HepG2 (cell line): Measurements from ENCODE around the gene FRMPD2. TPM values are rescaled to one million over a fixed set of nuclear protein-coding genes. Genes with fewer than 3 reads are reported as not detected.
A peak's percentile ranks its signal among the peaks of the same experiment; 100 is the strongest.

Experiments
- FOXA3 ChIP-seq: IDR thresholded peaks from 2 replicates; pipeline ENCODE4 v1.6.1; 2016; ENCODE audit warnings: missing genetic modification reagents, missing compliant biosample characterization
- HDAC6 ChIP-seq: fragments of 200-600 bp; sonication (generic); IDR thresholded peaks from 2 replicates; pipeline ENCODE4 v1.7.0; 2017; ENCODE audit warnings: mild to moderate bottlenecking, antibody characterized with exemption, low read length, low read depth
- HOXD1 ChIP-seq: sonication (generic); formaldehyde crosslinking; IDR thresholded peaks from 2 replicates; pipeline ENCODE4 v1.5.0; 2020; ENCODE audit warnings: missing genetic modification reagents
- KAT8 ChIP-seq: IDR thresholded peaks from 2 replicates; pipeline ENCODE4 v1.6.1; 2016; ENCODE audit warnings: missing genetic modification reagents, missing compliant biosample characterization
- NR2C2 ChIP-seq: sonication (generic); formaldehyde crosslinking; IDR thresholded peaks from 2 replicates; pipeline ENCODE4 v1.4.0; 2020; ENCODE audit warnings: missing genetic modification reagents, mild to moderate bottlenecking, moderate library complexity, borderline replicate concordance
- PCBP2 ChIP-seq: fragments of 200-400 bp; formaldehyde crosslinking; optimal IDR thresholded peaks from 2 replicates; pipeline ENCODE3; 2018; ENCODE audit warnings: low read length, low read depth; ENCODE audit not compliant: poor library complexity, severe bottlenecking
- RBM39 ChIP-seq: fragments of 200-400 bp; formaldehyde crosslinking; IDR thresholded peaks from one replicate; pipeline ENCODE4 v1.6.1; 2018; ENCODE audit warnings: antibody characterized with exemption, mild to moderate bottlenecking, low read depth, low read length; ENCODE audit not compliant: poor library complexity, severe bottlenecking
- SALL1 ChIP-seq: sonication (generic); formaldehyde crosslinking; IDR thresholded peaks from 2 replicates; pipeline ENCODE4 v1.8.0; 2022; ENCODE audit warnings: mild to moderate bottlenecking, missing genetic modification reagents
- SRSF4 ChIP-seq: fragments of 200-400 bp; formaldehyde crosslinking; IDR thresholded peaks from one replicate; pipeline ENCODE4 v1.6.1; 2018; ENCODE audit warnings: mild to moderate bottlenecking, low read depth, low read length, moderate library complexity; ENCODE audit not compliant: poor library complexity, severe bottlenecking
- ZKSCAN5 ChIP-seq: sonication (generic); formaldehyde crosslinking; IDR thresholded peaks from 2 replicates; pipeline ENCODE4 v1.5.1; 2020; ENCODE audit warnings: mild to moderate bottlenecking, missing genetic modification reagents
- ZNF124 ChIP-seq: sonication (generic); formaldehyde crosslinking; IDR thresholded peaks from 2 replicates; pipeline ENCODE4 v1.4.0; 2020; ENCODE audit warnings: missing genetic modification reagents
- ZNF329 ChIP-seq: sonication (generic); formaldehyde crosslinking; IDR thresholded peaks from 2 replicates; pipeline ENCODE4 v1.9.0; 2021; ENCODE audit warnings: low read depth, mild to moderate bottlenecking, missing genetic modification reagents
- ZNF451 ChIP-seq: sonication (generic); formaldehyde crosslinking; IDR thresholded peaks from 2 replicates; pipeline ENCODE4 v1.5.0; 2020; ENCODE audit warnings: mild to moderate bottlenecking, missing genetic modification reagents
- ZNF496 ChIP-seq: sonication (generic); formaldehyde crosslinking; IDR thresholded peaks from 2 replicates; pipeline ENCODE4 v1.8.1; 2023; ENCODE audit warnings: mild to moderate bottlenecking, moderate library complexity, missing genetic modification reagents; ENCODE audit not compliant: insufficient replicate concordance
- ZNF619 ChIP-seq: sonication (generic); formaldehyde crosslinking; IDR thresholded peaks from 2 replicates; pipeline ENCODE4 v1.4.0; 2020; ENCODE audit warnings: mild to moderate bottlenecking, missing genetic modification reagents
- ZSCAN30 ChIP-seq: sonication (generic); formaldehyde crosslinking; IDR thresholded peaks from 2 replicates; pipeline ENCODE4 v1.5.0; 2020; ENCODE audit warnings: mild to moderate bottlenecking, missing genetic modification reagents
- ZSCAN9 ChIP-seq: IDR thresholded peaks from 2 replicates; pipeline ENCODE4 v1.6.1; 2016; ENCODE audit warnings: borderline replicate concordance
- polyA plus RNA-seq, 8 experiments: library from polyadenylated mRNA; depleted of rRNA in 3 of 8; stranded (reverse) in 7 of 8; unstranded in 1 of 8; fragments of >200 nt; fragmentation: Illumina TruSeq in 4 of 8; extraction: Trizol in 4 of 8; gene quantifications; 2 replicates each; pipeline versions ENCODE4 v1.2.1 to v1.2.3, GENCODE V29; 2011 to 2016; ENCODE audit warnings: low read depth in 4 of 8, missing spikeins in 1 of 8, mixed read lengths in 1 of 8; ENCODE audit not compliant: insufficient read depth in 1 of 8
- total RNA-seq, 5 experiments: library from RNA; depleted of rRNA; stranded (reverse); fragments of >200 nt; fragmentation: Illumina TruSeq; extraction: Trizol; gene quantifications; 2 replicates each; pipeline ENCODE4 v1.2.3, GENCODE V29; 2016; ENCODE audit warnings: low read depth in 1 of 5
- TF ChIP-seq, protein P1 (sequence below): sonication (generic); formaldehyde crosslinking; IDR thresholded peaks from 2 replicates; pipeline ENCODE4 v1.4.0; 2020; ENCODE audit warnings: missing genetic modification reagents
- TF ChIP-seq, protein P2 (sequence below): sonication (generic); formaldehyde crosslinking; IDR thresholded peaks from 2 replicates; pipeline ENCODE4 v1.8.1; 2023; ENCODE audit warnings: missing genetic modification reagents, mild to moderate bottlenecking, borderline replicate concordance
- TF ChIP-seq, protein P3 (sequence below): sonication (generic); formaldehyde crosslinking; IDR thresholded peaks from 2 replicates; pipeline ENCODE4 v1.4.0; 2020; ENCODE audit warnings: missing genetic modification reagents
- TF ChIP-seq, protein P4 (sequence below): IDR thresholded peaks from 2 replicates; pipeline ENCODE4 v1.6.1; 2016; ENCODE audit warnings: mild to moderate bottlenecking

FRMPD2 gene
- total and polyA plus RNA-seq, 2 of the 13 experiments (the other 11 are each of a cell fraction or from before 2014, with no cell fraction given): 0.45 to 1.3 TPM

DNA sequence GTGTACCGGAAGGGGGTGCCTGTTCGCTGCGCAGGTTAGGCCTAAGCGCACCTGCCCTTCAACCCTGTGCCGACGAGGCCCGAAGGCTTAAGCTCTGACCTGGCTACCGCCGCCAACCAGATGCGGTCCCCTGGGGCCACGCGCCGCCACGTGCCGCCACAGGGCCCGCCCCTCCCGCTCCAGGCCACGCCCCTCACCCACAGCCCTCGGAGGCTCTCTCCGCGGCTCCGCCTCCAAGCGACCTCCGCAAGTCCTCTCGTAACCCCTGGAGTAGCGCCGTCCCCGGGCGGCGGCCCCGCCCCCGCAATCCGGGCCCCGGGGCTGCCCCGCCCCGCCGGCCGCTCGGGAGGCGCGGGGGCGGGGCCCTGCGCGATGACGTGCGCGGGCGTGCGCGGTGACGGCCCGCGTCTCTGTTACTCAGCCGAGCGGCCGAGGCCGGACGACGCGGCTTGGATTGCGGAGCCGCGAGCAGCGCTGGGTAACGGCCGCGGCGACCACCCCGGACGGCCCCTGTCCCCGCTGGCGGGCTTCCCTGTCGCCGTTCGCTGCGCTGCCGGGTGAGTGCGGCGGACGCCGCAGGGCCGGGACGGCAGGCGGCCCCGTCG is 31.9 kb upstream of the FRMPD2 start, which contains the start of gene MAPK8 (continued):
- TF ChIP-seq ZSCAN30: no peak
- TF ChIP-seq, protein P1, sequence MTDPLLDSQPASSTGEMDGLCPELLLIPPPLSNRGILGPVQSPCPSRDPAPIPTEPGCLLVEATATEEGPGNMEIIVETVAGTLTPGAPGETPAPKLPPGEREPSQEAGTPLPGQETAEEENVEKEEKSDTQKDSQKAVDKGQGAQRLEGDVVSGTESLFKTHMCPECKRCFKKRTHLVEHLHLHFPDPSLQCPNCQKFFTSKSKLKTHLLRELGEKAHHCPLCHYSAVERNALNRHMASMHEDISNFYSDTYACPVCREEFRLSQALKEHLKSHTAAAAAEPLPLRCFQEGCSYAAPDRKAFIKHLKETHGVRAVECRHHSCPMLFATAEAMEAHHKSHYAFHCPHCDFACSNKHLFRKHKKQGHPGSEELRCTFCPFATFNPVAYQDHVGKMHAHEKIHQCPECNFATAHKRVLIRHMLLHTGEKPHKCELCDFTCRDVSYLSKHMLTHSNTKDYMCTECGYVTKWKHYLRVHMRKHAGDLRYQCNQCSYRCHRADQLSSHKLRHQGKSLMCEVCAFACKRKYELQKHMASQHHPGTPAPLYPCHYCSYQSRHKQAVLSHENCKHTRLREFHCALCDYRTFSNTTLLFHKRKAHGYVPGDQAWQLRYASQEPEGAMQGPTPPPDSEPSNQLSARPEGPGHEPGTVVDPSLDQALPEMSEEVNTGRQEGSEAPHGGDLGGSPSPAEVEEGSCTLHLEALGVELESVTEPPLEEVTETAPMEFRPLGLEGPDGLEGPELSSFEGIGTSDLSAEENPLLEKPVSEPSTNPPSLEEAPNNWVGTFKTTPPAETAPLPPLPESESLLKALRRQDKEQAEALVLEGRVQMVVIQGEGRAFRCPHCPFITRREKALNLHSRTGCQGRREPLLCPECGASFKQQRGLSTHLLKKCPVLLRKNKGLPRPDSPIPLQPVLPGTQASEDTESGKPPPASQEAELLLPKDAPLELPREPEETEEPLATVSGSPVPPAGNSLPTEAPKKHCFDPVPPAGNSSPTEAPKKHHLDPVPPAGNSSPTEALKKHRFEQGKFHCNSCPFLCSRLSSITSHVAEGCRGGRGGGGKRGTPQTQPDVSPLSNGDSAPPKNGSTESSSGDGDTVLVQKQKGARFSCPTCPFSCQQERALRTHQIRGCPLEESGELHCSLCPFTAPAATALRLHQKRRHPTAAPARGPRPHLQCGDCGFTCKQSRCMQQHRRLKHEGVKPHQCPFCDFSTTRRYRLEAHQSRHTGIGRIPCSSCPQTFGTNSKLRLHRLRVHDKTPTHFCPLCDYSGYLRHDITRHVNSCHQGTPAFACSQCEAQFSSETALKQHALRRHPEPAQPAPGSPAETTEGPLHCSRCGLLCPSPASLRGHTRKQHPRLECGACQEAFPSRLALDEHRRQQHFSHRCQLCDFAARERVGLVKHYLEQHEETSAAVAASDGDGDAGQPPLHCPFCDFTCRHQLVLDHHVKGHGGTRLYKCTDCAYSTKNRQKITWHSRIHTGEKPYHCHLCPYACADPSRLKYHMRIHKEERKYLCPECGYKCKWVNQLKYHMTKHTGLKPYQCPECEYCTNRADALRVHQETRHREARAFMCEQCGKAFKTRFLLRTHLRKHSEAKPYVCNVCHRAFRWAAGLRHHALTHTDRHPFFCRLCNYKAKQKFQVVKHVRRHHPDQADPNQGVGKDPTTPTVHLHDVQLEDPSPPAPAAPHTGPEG (CRISPR knock-in tag): no peak; the same call in 1 of the 2 replicates
- 0 out of 2 replicates have a peak, but pooled peaks have one; percentile 20 for TF ChIP-seq FOXA3
- TF ChIP-seq, protein P2, sequence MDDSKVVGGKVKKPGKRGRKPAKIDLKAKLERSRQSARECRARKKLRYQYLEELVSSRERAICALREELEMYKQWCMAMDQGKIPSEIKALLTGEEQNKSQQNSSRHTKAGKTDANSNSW (CRISPR knock-in tag): peak; percentile 97; the same call in 1 of the 2 replicates
- TF ChIP-seq ZKSCAN5 (CRISPR knock-in tag): no peak
- no peak for TF ChIP-seq ZNF124
- TF ChIP-seq KAT8 (CRISPR knock-in tag): peak; percentile 58; the same call in 1 of the 2 replicates
- TF ChIP-seq, protein P3, sequence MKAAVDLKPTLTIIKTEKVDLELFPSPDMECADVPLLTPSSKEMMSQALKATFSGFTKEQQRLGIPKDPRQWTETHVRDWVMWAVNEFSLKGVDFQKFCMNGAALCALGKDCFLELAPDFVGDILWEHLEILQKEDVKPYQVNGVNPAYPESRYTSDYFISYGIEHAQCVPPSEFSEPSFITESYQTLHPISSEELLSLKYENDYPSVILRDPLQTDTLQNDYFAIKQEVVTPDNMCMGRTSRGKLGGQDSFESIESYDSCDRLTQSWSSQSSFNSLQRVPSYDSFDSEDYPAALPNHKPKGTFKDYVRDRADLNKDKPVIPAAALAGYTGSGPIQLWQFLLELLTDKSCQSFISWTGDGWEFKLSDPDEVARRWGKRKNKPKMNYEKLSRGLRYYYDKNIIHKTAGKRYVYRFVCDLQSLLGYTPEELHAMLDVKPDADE (CRISPR knock-in tag): 0 out of 2 replicates have a peak, but pooled peaks have one; percentile 64
- TF ChIP-seq SRSF4: no peak
- peak; percentile 85; the same call in 1 of the 2 replicates for TF ChIP-seq HOXD1 (CRISPR knock-in tag)
- peak; percentile 95 for TF ChIP-seq SALL1 (CRISPR knock-in tag)
- TF ChIP-seq ZNF329 (CRISPR knock-in tag): no peak
- no peak for TF ChIP-seq RBM39
- peak; percentile 69 for TF ChIP-seq NR2C2
- TF ChIP-seq ZNF451 (CRISPR knock-in tag): peak; percentile 85
- TF ChIP-seq ZSCAN9 (CRISPR knock-in tag): peak; percentile 33; the same call in 1 of the 2 replicates
- no peak for TF ChIP-seq ZNF496
- TF ChIP-seq, protein P4, sequence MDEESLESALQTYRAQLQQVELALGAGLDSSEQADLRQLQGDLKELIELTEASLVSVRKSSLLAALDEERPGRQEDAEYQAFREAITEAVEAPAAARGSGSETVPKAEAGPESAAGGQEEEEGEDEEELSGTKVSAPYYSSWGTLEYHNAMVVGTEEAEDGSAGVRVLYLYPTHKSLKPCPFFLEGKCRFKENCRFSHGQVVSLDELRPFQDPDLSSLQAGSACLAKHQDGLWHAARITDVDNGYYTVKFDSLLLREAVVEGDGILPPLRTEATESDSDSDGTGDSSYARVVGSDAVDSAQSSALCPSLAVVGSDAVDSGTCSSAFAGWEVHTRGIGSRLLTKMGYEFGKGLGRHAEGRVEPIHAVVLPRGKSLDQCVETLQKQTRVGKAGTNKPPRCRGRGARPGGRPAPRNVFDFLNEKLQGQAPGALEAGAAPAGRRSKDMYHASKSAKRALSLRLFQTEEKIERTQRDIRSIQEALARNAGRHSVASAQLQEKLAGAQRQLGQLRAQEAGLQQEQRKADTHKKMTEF (CRISPR knock-in tag): peak; percentile 66
- TF ChIP-seq HDAC6: no peak
- TF ChIP-seq ZNF619: no peak
- no peak for TF ChIP-seq PCBP2
